Ureter (tissue), 1 donor: ENCODE measurements around the gene MPDZ. TPM values are rescaled to one million over a fixed set of nuclear protein-coding genes. Genes with fewer than 3 reads are reported as not detected.

Experiments
- DNase-seq: peaks from one replicate; pipeline ENCODE4 v3.0.0-alpha.2; 2020; ENCODE audit warnings: low spot score
- total RNA-seq: library from RNA; stranded (reverse); gene quantifications from one replicate; pipeline ENCODE4 v1.2.4, GENCODE V29; 2023
- donor health status: DM: yes; HTN: yes; CAD: no.

MPDZ gene
- total RNA-seq, 1 donor from 2014 or later, result 27.6 TPM

GRCh38 chr9:13186091-13186490 is 93.4 kb downstream of the MPDZ start:
- DNase-seq, result no peak

GRCh38 chr9:13181652-13182051 is 97.8 kb downstream of the MPDZ start:
- no peak for DNase-seq

DNA sequence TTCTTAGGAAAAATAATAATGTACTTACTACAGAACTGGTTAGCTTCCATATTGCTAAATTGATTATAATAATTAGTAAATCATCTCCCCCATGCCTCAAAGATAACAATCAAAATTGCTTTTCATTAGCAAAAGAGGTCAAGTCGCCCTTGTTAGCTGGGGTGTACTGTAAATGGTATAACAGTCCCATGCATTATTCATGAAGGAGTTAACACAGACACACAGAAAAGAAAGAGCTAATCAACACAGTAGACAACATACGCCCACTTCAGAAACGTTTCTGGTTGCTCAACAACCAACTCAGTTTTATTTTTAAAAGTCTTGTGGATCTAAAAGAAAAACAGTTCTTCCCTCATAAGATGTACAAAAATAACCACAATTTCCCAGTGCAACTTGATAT is 100.2 kb downstream of the MPDZ start:
- no peak for DNase-seq

DNA sequence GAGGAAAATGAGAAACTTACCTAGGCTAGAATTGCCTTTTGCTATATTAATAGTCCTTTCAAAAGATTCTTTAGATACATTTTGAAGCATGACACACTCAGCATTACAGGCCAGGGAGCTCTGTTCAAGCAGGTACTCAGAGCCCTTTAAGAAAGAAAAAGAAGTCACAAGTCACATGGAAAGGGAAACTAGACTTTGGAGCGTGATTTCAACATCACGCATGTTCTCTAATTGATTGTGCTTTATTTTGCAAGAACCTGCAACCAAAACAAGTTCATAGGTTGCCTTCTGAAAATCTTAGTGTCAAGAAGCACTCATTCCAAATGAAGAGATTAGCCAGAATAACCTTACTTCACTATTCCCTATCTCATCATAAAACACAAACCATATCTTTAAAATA is 103.8 kb downstream of the MPDZ start:
- DNase-seq, result no peak

DNA sequence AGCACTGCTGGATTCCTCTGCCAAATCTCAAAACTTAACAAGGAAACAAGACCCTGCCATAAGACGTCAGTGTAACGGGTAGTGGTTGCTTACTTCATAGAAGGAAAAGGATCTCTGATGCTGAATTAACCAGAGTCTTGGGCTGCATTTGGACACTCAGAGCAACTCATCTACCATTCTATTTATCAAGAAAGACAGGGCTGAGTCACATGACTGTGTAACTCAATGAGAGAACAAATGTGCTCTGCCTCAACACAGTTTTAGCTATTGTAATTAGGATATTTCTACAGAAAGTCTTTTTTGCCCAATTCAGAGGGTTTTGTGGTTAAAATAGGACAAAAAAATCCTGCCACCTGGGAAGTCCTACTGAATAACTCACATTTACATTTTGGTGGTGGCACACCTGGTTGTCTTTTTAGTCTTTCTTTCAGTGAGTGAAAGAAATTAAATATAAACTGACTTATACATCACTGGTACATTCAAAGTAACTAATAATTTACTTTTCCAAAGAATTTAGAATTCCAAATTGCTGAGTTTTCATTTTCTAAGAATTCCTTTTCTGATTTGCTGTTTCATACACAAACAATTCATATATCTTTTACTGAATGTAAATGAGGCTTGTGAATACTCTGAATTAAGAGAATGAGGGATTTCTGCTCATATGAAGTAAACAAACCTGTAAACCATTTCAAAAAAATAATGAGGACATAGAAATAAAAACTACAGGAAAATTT is 104.4 kb downstream of the MPDZ start:
- DNase-seq, result no peak

DNA sequence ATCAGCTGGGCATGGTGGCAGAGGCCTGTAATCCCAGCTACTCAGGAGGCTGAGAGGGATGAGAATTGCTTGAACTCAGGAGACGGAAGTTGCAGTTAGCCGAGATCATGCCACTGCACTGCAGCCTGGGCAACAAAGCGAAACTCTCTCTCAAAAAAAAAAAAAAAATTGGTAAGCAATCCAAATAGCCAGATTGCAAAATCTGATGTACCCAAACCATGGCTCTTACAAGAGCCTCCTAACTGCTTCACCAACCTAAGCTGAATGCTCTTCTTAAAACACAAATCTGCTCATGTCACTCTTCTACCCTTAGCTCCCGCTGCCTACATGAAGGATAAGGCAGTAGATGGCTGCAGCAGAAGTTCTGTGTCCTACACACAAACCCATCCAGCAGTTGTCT is 105.9 kb downstream of the MPDZ start:
- no peak for DNase-seq

DNA sequence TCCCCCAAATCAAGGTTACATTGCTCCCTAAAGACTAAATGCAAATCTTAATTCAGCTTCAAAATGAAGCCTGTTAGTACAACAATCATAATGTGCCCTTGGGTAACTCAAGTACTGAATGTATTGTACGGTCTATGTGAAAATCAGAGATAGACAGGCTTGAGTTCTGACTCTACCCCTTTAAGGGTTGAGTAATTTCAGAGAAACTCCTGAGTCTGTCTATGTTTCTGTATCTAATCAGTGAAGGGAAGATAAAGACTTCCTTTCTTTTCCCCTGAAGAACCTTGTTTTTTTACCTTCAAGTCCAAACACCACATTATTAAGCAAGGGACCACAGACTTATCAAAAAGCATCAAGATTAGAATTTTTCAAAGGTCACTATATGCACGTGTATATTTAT is 108.2 kb downstream of the MPDZ start:
- no peak for DNase-seq

DNA sequence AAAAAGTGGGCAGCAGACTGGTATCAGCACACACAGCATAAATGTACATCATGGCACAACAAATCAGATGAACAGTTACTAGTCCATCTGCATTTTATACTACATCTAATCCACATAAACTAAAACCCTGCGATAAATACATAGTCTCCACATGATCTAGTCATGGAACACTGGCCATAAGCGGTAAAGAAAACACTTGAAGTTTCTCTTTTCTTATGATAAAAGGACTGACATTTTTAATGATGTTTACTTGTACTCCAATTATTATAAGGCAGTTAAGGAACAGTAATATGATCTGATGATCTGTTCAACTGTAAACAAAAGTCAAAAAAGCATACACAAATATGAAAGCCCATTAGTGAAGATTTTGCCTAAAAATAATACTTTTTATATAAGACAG is 112.5 kb downstream of the MPDZ start:
- no peak for DNase-seq

DNA sequence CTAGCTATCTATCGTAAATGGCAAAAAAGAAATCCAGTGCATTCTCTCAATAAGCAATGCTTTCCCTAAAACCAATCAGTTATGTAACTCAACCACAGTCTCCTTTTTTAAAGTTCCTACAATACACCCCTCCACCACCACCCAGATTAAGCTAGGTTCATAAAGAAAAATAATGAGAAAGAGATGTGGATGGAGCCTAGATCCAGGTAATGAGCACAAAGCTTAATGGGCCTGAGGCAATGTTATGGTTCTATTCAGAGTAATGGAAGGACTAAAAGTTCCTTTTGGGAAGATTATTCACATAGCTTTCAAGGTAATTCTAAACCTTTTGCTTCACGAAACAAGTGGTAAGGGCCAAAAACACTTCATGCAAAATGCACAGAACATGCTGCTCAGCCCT is 113.5 kb downstream of the MPDZ start:
- DNase-seq, result no peak

DNA sequence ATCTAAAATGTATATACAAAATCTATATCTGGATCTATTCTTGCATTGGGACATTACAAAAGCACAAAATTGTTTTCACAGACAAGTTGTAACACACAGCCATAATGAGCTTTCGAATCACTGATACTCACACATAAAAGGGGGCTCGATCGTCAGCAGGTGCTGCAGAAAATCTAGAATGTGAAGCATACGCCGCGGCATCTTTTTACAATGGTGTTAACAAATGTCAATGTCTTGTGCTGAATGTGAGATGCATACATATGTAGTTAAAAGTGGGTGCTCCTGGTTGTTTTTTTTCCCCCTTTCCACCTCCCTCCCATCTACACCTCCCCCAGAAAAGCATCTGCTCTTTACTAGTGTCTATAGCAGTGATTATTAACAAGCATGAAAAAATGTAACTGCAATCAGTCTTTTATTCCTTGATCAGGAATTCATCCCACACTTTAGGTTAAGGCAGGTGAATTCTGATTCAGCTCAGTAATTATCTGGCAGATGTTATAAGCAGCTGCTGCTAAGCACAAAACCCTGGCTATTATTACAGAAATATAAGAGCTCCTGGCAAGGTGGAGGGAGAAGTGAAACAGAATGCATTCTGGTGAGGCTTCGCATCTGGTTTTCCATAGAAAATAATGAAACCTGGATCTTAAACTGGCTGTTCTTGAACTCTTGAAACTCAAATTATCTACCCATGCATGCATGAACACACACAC is 114.1 kb downstream of the MPDZ start:
- DNase-seq, result no peak

- no peak for DNase-seq
Observed at GRCh38 chr9:13163946-13164345, 115.5 kb downstream of the MPDZ start.

- DNase-seq, result no peak
Observed at GRCh38 chr9:13163287-13163686, 116.2 kb downstream of the MPDZ start.

GRCh38 chr9:13160051-13160450 is 119.4 kb downstream of the MPDZ start:
- no peak for DNase-seq

DNA sequence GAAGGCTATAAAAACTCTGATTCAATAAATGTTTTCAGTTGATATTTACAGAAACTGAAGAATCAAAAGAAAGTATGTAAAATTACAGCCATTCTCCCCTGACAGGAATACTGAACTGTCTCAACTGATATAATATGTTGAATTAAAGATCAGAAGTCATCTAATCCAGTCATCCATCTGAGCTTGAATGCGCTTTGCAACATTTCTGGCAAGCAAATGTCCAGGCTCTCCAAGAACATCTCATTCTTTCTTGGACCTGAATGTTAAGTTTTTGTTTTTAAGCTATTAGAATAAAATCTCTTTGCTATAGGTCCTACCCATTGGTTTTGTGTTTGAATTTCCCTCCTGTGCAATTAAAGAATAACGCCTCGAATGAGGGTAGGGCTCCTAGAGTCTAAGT is 120.5 kb downstream of the MPDZ start:
- DNase-seq, result no peak

DNA sequence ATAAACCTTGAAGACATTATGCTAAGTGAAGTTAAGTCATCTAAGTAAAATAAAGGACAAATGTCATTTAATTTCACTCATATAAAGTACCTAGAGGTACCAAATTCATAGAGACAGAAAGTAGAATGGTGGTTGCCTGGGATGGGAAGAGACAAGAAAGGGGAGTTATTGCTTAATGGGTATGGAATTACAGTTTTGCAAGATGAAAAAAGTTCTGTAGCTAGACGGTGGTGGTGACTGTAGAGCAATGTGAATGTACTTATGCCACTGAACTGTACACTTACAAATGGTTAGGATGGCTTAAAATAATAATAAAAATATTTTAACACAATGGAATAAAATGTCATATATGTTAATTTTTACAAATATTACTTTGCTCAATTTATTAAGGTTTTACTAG is 128.0 kb downstream of the MPDZ start:
- DNase-seq, result no peak

GRCh38 chr9:13149454-13149853 is 130.0 kb downstream of the MPDZ start:
- no peak for DNase-seq

DNA sequence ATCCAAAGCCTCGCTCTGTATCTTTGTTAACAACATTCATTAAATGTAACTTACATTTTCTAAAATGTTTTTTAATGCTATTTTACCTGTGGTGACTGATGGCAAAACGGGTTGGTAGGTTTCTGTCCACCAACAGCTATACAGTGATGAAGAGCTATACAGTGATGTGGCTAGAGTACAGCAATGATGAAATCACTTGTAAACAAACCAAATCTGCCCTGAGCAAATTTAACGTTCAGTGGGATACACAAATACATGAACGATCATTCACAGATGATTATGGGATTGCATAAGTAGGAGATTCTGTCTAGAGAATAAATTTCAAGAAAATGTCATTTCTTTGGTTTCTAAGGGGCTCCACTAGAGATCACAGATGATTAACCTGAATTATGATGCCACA is 132.7 kb downstream of the MPDZ start:
- DNase-seq, result no peak

DNA sequence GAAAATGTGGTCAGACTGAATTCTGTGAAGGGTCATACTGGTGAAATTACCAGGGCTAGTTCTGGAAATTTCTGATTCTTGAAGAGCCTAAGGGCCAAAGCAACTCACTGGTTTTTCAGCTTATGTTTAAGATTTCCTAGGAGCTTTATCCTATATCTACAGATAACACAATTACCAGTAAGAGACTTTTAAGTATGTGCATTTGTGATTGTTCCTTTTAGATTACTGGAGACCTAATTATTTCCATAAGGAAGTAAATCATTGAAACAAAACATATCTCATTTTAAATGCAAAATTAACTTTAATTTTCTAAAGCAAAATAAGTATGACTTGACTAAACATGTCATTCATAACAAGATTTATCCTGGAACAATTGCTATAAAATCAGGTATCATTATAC is 134.2 kb downstream of the MPDZ start:
- no peak for DNase-seq

DNA sequence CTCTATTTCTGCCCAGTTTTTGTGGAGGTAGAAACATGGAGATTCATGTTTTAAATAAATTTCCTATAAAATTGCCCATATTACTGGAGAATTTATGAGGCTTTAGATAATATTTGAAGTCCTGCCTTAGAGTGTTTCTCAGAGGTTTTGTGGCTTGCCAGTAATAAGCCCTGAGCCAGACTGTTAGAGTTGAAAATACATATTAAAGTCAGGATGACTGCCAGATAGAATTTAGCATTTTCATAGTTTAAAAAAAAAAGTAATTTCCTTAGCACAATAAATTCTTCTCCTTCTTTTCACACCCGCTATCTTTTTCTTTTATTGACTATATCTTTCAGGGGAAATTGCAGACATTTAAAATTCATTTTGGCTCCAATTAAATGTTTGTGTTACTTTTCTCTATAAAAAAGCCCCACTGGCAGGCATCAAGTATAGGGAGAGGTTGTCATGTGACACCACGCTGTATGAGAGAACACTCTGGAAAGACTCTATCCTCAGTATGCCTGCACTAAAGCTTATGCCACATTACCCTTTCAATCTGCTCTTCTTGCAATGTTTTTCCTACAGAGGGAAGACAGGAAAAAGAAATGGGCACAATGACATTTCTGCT is 135.2 kb downstream of the MPDZ start:
- no peak for DNase-seq

- no peak for DNase-seq
Observed at GRCh38 chr9:13143281-13143680, 136.2 kb downstream of the MPDZ start.

DNA sequence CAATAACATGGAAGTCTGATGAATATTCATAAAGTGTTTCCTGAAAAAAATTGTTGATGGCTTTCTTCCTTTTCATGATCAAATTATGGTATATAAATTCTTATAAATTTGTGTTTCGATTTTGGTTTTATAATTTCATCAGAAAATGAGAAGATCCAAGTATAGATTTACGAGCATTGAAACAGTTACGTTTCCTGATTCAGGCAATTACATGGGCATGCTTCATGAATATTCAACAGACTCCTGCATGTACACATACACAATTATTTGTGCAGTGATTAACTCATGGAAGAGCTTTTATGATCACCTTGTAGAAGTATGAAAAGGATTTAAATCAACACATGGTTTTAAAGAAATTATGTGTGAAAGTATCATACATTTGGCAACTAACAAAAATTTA is 136.7 kb downstream of the MPDZ start:
- no peak for DNase-seq

GRCh38 chr9:13141629-13142028 is 137.9 kb downstream of the MPDZ start:
- no peak for DNase-seq
